WTC11 (cell line): ENCODE data around the gene SMPDL3A. TPM values are rescaled to one million over a fixed set of nuclear protein-coding genes. Genes with fewer than 3 reads are reported as not detected.

ENCODE experiments used
- ATAC-seq: fragments of 200-7000 bp; cut with Tn5 transposase; 2 replicates; pipeline ENCODE4 v1.10.0; 2021; ENCODE audit warnings: mild to moderate bottlenecking, moderate library complexity
- CTCF ChIA-PET: fragments of 300-600 bp; sonication (Branson Sonifier 250); formaldehyde crosslinking; loops from one replicate; lab custom pipeline; 2021; ENCODE audit warnings: antibody characterized with exemption; lab: Charles Lee
- POLR2A ChIA-PET: fragments of 350-600 bp; sonication (Branson Sonifier 250); formaldehyde crosslinking; loops from one replicate; lab custom pipeline; 2021; ENCODE audit warnings: antibody characterized with exemption; lab: Charles Lee
- DNase-seq: peaks from one replicate; pipeline ENCODE4 v3.0.0; 2021; ENCODE audit warnings: low spot score
- H3K27ac Mint-ChIP-seq: 2 replicates; pipeline ENCODE4 v1.8.0; 2021; ENCODE audit warnings: mixed read lengths
- H3K27me3 Mint-ChIP-seq: 2 replicates; pipeline ENCODE4 v1.8.0; 2021; ENCODE audit warnings: low read depth, mild to moderate bottlenecking, moderate library complexity, mixed read lengths
- H3K36me3 Mint-ChIP-seq: 2 replicates; pipeline ENCODE4 v1.8.0; 2021; ENCODE audit warnings: mixed read lengths
- H3K4me1 Mint-ChIP-seq: 2 replicates; pipeline ENCODE4 v1.8.0; 2022; ENCODE audit warnings: mixed read lengths
- H3K4me3 Mint-ChIP-seq: 2 replicates; pipeline ENCODE4 v1.8.0; 2021; ENCODE audit warnings: mild to moderate bottlenecking, moderate library complexity, mixed read lengths
- H3K9me3 Mint-ChIP-seq: 2 replicates; pipeline ENCODE4 v1.8.0; 2021; ENCODE audit warnings: mixed read lengths
- CREM ChIP-seq: sonication (generic); formaldehyde crosslinking; IDR thresholded peaks from 2 replicates; pipeline ENCODE4 v1.8.1; 2022; ENCODE audit warnings: mild to moderate bottlenecking, missing genetic modification reagents, moderate library complexity
- HMGA2 ChIP-seq: fragments of 250-450 bp; sonication (Bioruptor Pico); IDR thresholded peaks from 2 replicates; pipeline ENCODE4 v1.4.0; 2021; ENCODE audit warnings: mild to moderate bottlenecking, moderate library complexity
- IRF2 ChIP-seq: sonication (generic); formaldehyde crosslinking; IDR thresholded peaks from 2 replicates; pipeline ENCODE4 v1.8.0; 2022; ENCODE audit warnings: low read depth, missing genetic modification reagents, borderline replicate concordance
- KAT7 ChIP-seq: sonication (generic); formaldehyde crosslinking; IDR thresholded peaks from 2 replicates; pipeline ENCODE4 v1.8.1; 2023; ENCODE audit warnings: missing genetic modification reagents, mild to moderate bottlenecking, borderline replicate concordance
- NR1H2 ChIP-seq: sonication (generic); formaldehyde crosslinking; IDR thresholded peaks from 2 replicates; pipeline ENCODE4 v1.9.0; 2021; ENCODE audit warnings: mild to moderate bottlenecking, moderate library complexity, missing genetic modification reagents
- NR2C2 ChIP-seq: sonication (generic); formaldehyde crosslinking; IDR thresholded peaks from 2 replicates; pipeline ENCODE4 v1.8.0; 2022; ENCODE audit warnings: mild to moderate bottlenecking, missing genetic modification reagents
- RORB ChIP-seq: fragments of 250-450 bp; sonication (Bioruptor Pico); IDR thresholded peaks from 2 replicates; pipeline ENCODE4 v1.9.0; 2021; ENCODE audit warnings: mild to moderate bottlenecking
- SMAD3 ChIP-seq: sonication (generic); formaldehyde crosslinking; IDR thresholded peaks from 2 replicates; pipeline ENCODE4 v1.8.0; 2022; ENCODE audit warnings: missing genetic modification reagents, mild to moderate bottlenecking, borderline replicate concordance
- ZNF138 ChIP-seq: sonication (generic); formaldehyde crosslinking; conservative IDR thresholded peaks from 2 replicates; pipeline ENCODE4 v1.8.1; 2022; ENCODE audit warnings: mild to moderate bottlenecking, moderate library complexity, missing genetic modification reagents
- ZNF219 ChIP-seq: sonication (generic); formaldehyde crosslinking; IDR thresholded peaks from 2 replicates; pipeline ENCODE4 v1.8.0; 2023; ENCODE audit warnings: missing genetic modification reagents, mild to moderate bottlenecking, borderline replicate concordance
- total RNA-seq: library from RNA; stranded (reverse); gene quantifications from 3 replicates; pipeline ENCODE4 v1.2.3, GENCODE V29; 2021
- TF ChIP-seq, protein P1 (sequence below): sonication (generic); formaldehyde crosslinking; IDR thresholded peaks from 2 replicates; pipeline ENCODE4 v1.8.0; 2022; ENCODE audit warnings: mild to moderate bottlenecking, missing genetic modification reagents
- TF ChIP-seq, protein P2 (sequence below): sonication (generic); formaldehyde crosslinking; IDR thresholded peaks from 2 replicates; pipeline ENCODE4 v1.8.1; 2023; ENCODE audit warnings: mild to moderate bottlenecking, missing genetic modification reagents, moderate library complexity
- TF ChIP-seq, protein P3 (sequence below): sonication (generic); formaldehyde crosslinking; IDR thresholded peaks from 2 replicates; pipeline ENCODE4 v1.8.0; 2022; ENCODE audit warnings: mild to moderate bottlenecking, missing genetic modification reagents
- TF ChIP-seq, protein P4 (sequence below): sonication (generic); formaldehyde crosslinking; IDR thresholded peaks from 2 replicates; pipeline ENCODE4 v1.8.1; 2022; ENCODE audit warnings: mild to moderate bottlenecking, moderate library complexity, missing genetic modification reagents
- TF ChIP-seq, protein P5 (sequence below): sonication (generic); formaldehyde crosslinking; conservative IDR thresholded peaks from 2 replicates; pipeline ENCODE4 v1.8.1; 2022; ENCODE audit warnings: mild to moderate bottlenecking, missing genetic modification reagents
- TF ChIP-seq, protein P6 (sequence below): sonication (generic); formaldehyde crosslinking; IDR thresholded peaks from 2 replicates; pipeline ENCODE4 v1.8.0; 2023; ENCODE audit warnings: mild to moderate bottlenecking, missing genetic modification reagents
- TF ChIP-seq, protein P7 (sequence below): sonication (generic); formaldehyde crosslinking; IDR thresholded peaks from 2 replicates; pipeline ENCODE4 v1.8.0; 2022; ENCODE audit warnings: mild to moderate bottlenecking, missing genetic modification reagents

Gene SMPDL3A
- total RNA-seq, 1 experiment from 2014 or later: 2.1 TPM

DNA sequence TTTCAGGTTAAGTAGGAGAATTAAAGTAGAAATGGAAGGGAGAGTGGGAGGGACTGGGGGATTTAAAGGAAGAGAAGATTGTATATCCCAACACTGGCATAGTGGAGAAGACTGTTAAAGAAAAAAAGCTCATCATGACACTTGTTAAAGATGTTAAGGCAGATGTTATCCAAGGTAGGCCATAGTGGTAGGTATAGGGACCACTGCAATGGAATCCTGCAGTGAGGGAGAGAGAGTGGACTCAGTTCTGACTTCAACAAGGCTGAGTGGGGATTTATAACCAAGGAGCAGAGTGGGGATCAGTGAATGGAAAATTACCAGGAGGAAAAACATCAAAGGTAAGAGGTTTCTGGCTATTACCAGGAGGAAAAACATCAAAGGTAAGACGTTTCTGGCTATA is 21.1 kb downstream of the SMPDL3A start:
- ChIA-PET CTCF (interaction anchor here (1.8 kb wide), 1 partner anchor 31 kb away, joined by 4 read pairs; the partner anchor contains the start of gene FABP7), POLR2A (no interaction called here)
- H3K4me3 Mint-ChIP-seq: no peak overlapping the region
- H3K36me3 Mint-ChIP-seq: no peaks in the 10 kb centered on the region
- no peaks in the 10 kb centered on the region for H3K27me3 Mint-ChIP-seq
- no peaks in the 10 kb centered on the region for H3K4me1 Mint-ChIP-seq
- no peaks in the 10 kb centered on the region for H3K9me3 Mint-ChIP-seq
- DNase-seq (no peak), ATAC-seq (peak; percentile 71; the same call in 1 of the 2 replicates)
- H3K27ac Mint-ChIP-seq: 0 out of 2 replicates have a peak overlapping the region, but pooled peaks have one; percentile 31
- TF ChIP-seq, protein P1, sequence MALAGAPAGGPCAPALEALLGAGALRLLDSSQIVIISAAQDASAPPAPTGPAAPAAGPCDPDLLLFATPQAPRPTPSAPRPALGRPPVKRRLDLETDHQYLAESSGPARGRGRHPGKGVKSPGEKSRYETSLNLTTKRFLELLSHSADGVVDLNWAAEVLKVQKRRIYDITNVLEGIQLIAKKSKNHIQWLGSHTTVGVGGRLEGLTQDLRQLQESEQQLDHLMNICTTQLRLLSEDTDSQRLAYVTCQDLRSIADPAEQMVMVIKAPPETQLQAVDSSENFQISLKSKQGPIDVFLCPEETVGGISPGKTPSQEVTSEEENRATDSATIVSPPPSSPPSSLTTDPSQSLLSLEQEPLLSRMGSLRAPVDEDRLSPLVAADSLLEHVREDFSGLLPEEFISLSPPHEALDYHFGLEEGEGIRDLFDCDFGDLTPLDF (CRISPR knock-in tag): no peak
- TF ChIP-seq SMAD3: no peak
- TF ChIP-seq, protein P2, sequence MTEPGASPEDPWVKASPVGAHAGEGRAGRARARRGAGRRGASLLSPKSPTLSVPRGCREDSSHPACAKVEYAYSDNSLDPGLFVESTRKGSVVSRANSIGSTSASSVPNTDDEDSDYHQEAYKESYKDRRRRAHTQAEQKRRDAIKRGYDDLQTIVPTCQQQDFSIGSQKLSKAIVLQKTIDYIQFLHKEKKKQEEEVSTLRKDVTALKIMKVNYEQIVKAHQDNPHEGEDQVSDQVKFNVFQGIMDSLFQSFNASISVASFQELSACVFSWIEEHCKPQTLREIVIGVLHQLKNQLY (CRISPR knock-in tag): no peak
- TF ChIP-seq, protein P3, sequence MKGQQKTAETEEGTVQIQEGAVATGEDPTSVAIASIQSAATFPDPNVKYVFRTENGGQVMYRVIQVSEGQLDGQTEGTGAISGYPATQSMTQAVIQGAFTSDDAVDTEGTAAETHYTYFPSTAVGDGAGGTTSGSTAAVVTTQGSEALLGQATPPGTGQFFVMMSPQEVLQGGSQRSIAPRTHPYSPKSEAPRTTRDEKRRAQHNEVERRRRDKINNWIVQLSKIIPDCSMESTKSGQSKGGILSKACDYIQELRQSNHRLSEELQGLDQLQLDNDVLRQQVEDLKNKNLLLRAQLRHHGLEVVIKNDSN (CRISPR knock-in tag): no peak
- TF ChIP-seq, protein P4, sequence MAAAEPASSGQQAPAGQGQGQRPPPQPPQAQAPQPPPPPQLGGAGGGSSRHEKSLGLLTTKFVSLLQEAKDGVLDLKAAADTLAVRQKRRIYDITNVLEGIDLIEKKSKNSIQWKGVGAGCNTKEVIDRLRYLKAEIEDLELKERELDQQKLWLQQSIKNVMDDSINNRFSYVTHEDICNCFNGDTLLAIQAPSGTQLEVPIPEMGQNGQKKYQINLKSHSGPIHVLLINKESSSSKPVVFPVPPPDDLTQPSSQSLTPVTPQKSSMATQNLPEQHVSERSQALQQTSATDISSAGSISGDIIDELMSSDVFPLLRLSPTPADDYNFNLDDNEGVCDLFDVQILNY: no peak
- TF ChIP-seq KAT7 (CRISPR knock-in tag): no peak
- no peak for TF ChIP-seq HMGA2 (CRISPR knock-in tag)
- TF ChIP-seq NR2C2 (CRISPR knock-in tag): no peak

DNA sequence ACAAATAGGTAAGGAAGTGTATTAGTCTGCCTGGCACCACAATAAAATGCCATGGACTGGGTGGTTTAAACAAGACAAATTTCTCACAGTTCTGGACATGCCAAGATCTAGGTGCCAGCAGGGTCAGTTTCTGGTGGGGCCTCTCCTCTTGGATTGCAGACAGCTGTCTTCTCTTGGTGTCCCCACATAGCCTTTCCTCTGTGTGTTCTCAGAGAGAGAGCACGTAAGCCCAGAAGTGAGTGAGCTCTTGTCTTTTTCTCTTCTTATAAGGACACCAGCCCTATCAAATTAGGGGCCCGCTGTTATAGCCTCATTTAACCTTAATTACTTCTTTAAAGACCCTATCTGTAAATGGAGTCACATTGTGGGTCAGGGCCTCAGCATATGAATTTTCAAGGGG is 28.3 kb downstream of the SMPDL3A start:
- no peak overlapping the region for H3K4me3 Mint-ChIP-seq
- DNase-seq (no peak), ATAC-seq (no peak)
- H3K27ac Mint-ChIP-seq: no peak overlapping the region
- ChIA-PET POLR2A (no interaction called here), CTCF (no interaction called here)
- H3K27me3 Mint-ChIP-seq: no peaks in the 10 kb centered on the region
- H3K4me1 Mint-ChIP-seq: peaks cover 12% of the 10 kb centered on the region
- no peak for TF ChIP-seq ZNF138 (CRISPR knock-in tag)
- TF ChIP-seq, protein P1 (CRISPR knock-in tag): no peak
- no peak for TF ChIP-seq IRF2 (CRISPR knock-in tag)
- no peak for TF ChIP-seq RORB (CRISPR knock-in tag)
- TF ChIP-seq CREM (CRISPR knock-in tag): no peak
- TF ChIP-seq, protein P5, sequence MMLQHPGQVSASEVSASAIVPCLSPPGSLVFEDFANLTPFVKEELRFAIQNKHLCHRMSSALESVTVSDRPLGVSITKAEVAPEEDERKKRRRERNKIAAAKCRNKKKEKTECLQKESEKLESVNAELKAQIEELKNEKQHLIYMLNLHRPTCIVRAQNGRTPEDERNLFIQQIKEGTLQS: no peak
- no peak for TF ChIP-seq ZNF219 (CRISPR knock-in tag)
- TF ChIP-seq NR1H2: no peak
- TF ChIP-seq, protein P6, sequence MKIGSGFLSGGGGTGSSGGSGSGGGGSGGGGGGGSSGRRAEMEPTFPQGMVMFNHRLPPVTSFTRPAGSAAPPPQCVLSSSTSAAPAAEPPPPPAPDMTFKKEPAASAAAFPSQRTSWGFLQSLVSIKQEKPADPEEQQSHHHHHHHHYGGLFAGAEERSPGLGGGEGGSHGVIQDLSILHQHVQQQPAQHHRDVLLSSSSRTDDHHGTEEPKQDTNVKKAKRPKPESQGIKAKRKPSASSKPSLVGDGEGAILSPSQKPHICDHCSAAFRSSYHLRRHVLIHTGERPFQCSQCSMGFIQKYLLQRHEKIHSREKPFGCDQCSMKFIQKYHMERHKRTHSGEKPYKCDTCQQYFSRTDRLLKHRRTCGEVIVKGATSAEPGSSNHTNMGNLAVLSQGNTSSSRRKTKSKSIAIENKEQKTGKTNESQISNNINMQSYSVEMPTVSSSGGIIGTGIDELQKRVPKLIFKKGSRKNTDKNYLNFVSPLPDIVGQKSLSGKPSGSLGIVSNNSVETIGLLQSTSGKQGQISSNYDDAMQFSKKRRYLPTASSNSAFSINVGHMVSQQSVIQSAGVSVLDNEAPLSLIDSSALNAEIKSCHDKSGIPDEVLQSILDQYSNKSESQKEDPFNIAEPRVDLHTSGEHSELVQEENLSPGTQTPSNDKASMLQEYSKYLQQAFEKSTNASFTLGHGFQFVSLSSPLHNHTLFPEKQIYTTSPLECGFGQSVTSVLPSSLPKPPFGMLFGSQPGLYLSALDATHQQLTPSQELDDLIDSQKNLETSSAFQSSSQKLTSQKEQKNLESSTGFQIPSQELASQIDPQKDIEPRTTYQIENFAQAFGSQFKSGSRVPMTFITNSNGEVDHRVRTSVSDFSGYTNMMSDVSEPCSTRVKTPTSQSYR (CRISPR knock-in tag): no peak
- TF ChIP-seq, protein P7, sequence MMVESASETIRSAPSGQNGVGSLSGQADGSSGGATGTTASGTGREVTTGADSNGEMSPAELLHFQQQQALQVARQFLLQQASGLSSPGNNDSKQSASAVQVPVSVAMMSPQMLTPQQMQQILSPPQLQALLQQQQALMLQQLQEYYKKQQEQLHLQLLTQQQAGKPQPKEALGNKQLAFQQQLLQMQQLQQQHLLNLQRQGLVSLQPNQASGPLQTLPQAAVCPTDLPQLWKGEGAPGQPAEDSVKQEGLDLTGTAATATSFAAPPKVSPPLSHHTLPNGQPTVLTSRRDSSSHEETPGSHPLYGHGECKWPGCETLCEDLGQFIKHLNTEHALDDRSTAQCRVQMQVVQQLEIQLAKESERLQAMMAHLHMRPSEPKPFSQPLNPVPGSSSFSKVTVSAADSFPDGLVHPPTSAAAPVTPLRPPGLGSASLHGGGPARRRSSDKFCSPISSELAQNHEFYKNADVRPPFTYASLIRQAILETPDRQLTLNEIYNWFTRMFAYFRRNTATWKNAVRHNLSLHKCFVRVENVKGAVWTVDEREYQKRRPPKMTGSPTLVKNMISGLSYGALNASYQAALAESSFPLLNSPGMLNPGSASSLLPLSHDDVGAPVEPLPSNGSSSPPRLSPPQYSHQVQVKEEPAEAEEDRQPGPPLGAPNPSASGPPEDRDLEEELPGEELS (CRISPR knock-in tag): no peak
- TF ChIP-seq, protein P3 (CRISPR knock-in tag): no peak
- H3K9me3 Mint-ChIP-seq: no peaks in the 10 kb centered on the region
- no peaks in the 10 kb centered on the region for H3K36me3 Mint-ChIP-seq
